Esophagus muscularis mucosa (tissue), 4 donors: ENCODE measurements around the gene SPTSSA. TPM values are rescaled to one million over a fixed set of nuclear protein-coding genes. Genes with fewer than 3 reads are reported as not detected.

Experiments used
- DNase-seq: peaks from one replicate; pipeline ENCODE4 v3.0.0-alpha.2; 2017; ENCODE audit errors: extremely low spot score
- H3K27ac ChIP-seq, 4 donors: fragments of 200-600 bp; sonication (generic); replicated peaks in 1 of 4; 1 replicate in 3 of 4; 2 replicates in 1 of 4; pipeline ENCODE4 v1.5.1; 2016 to 2019; ENCODE audit warnings: mild to moderate bottlenecking in 1 of 4
- H3K27me3 ChIP-seq, 4 donors: fragments of 200-600 bp; sonication (generic); one replicate each; pipeline versions ENCODE4 v1.5.1 to v1.6.0; 2016 to 2019
- H3K36me3 ChIP-seq, 4 donors: fragments of 200-600 bp; sonication (generic); one replicate each; pipeline ENCODE4 v1.5.1; 2016 to 2019
- H3K4me1 ChIP-seq, 4 donors: fragments of 200-600 bp; sonication (generic); one replicate each; pipeline ENCODE4 v1.5.1; 2016 to 2019
- H3K4me3 ChIP-seq, 4 donors: fragments of 200-600 bp; sonication (generic); 1 replicate in 2 of 4; 2 replicates in 2 of 4; pipeline ENCODE4 v1.5.1; 2016 to 2019; ENCODE audit warnings: mild to moderate bottlenecking in 4 of 4, moderate library complexity in 1 of 4
- H3K9me3 ChIP-seq, 4 donors: fragments of 200-600 bp; sonication (generic); 1 replicate in 3 of 4; 2 replicates in 1 of 4; pipeline ENCODE4 v1.5.1; 2016 to 2019
- EP300 ChIP-seq: sonication (generic); formaldehyde crosslinking; IDR thresholded peaks from one replicate; pipeline ENCODE4 v1.6.1; 2017; ENCODE audit warnings: antibody characterized with exemption
- POLR2A ChIP-seq: fragments of 450-650 bp; IDR thresholded peaks from one replicate; pipeline ENCODE4 v1.6.1; 2017; ENCODE audit warnings: antibody characterized with exemption, moderate library complexity, mild to moderate bottlenecking, low read depth
- POLR2AphosphoS5 ChIP-seq, 2 donors: sonication (generic); formaldehyde crosslinking; IDR thresholded peaks; one replicate each; pipeline ENCODE4 v1.6.1; 2017; ENCODE audit warnings: antibody characterized with exemption in 2 of 2
- WGBS: methylation state at CpG from one replicate; pipeline ENCODE4 v1.1.5; 2018; 5-methylcytosine and 5-hydroxymethylcytosine counted together
- intact Hi-C: fragments of 100-400 bp; cut with DNase I; formaldehyde crosslinking; loops from one replicate; pipeline ENCODE4 v1.15.1; 2023
- total RNA-seq, 4 donors: library from RNA; depleted of rRNA; stranded (reverse); fragments of >200 nt; gene quantifications; one replicate each; pipeline versions ENCODE4 v1.1.0 to v1.2.1, GENCODE V29; 2016
- TF ChIP-seq, protein P1 (sequence below), 3 experiments: fragments of 200-600 bp in 2 of 3; fragments of 450-650 bp in 1 of 3; sonication (generic) in 2 of 3; IDR thresholded peaks; one replicate each; pipeline ENCODE4 v1.5.1; 2017 to 2019; ENCODE audit warnings: antibody characterized with exemption in 3 of 3, mild to moderate bottlenecking in 2 of 3, moderate library complexity in 1 of 3

SPTSSA gene
- total RNA-seq, 4 donors from 2014 or later: 21.2 to 26.2 (median 22.1) TPM

DNA sequence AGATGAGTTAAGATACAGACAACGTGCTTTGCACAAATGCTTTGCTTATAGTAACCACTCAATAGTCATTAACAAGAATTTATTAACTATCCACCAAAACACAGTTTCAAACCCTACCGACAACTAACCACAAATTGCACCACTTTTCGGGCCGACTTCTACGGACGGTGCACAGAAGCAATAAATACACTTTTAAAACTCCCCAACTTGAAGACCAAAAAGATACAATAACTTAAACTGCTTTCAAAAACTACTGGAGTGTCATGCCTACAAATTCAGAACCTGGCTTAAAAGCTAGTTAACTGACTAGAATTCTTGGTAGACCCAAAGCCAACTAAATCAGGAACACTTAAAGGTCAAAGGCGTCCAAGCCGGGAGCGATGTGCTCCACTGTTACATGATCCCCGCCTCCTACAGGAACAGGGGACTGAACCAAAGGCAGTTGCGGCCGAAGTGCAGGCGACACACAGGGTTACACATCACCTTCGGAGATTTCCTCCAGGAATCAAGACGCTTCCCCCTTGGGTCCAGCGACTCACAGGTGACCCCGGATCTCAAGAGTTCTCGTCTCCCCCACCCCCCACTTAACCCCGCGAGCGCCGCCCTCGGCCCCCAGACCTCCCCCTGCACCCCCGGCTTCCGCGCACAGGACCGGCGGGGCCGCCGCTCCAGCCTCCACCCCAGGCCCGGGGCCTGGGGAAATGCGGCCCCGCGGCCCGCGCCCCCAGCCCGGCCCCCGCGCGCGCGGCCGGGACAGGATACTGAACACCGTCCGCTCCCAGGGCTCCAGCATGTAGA lies 507 bp downstream of the SPTSSA start:
- Histone ChIP-seq H3K27ac (peak overlapping the region; percentile 89 to 99 (median 97)), H3K9me3 (no peaks in the 10 kb centered on the region), H3K27me3 (no peaks in the 10 kb centered on the region), H3K4me1 (peaks cover 11 to 42% (median 39%) of the 10 kb centered on the region in 4 donors), H3K36me3 (peaks cover 0 to 2% (median under 1%) of the 10 kb centered on the region in 4 donors), H3K4me3 (peak overlapping the region; percentile 58 to 91 (median 80))
- no peak for DNase-seq
- TF ChIP-seq EP300 (no peak), POLR2A (no peak), POLR2AphosphoS5 (IDR thresholded peaks at IDR 0.05) (no peak)
- TF ChIP-seq, protein P1, sequence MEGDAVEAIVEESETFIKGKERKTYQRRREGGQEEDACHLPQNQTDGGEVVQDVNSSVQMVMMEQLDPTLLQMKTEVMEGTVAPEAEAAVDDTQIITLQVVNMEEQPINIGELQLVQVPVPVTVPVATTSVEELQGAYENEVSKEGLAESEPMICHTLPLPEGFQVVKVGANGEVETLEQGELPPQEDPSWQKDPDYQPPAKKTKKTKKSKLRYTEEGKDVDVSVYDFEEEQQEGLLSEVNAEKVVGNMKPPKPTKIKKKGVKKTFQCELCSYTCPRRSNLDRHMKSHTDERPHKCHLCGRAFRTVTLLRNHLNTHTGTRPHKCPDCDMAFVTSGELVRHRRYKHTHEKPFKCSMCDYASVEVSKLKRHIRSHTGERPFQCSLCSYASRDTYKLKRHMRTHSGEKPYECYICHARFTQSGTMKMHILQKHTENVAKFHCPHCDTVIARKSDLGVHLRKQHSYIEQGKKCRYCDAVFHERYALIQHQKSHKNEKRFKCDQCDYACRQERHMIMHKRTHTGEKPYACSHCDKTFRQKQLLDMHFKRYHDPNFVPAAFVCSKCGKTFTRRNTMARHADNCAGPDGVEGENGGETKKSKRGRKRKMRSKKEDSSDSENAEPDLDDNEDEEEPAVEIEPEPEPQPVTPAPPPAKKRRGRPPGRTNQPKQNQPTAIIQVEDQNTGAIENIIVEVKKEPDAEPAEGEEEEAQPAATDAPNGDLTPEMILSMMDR (IDR thresholded peaks at IDR 0.05): no peak
- intact Hi-C loops: loop anchor here (2.0 to 10.0 kb wide), 2 partner anchors 35 to 73 kb away; partner anchors contain the start of gene EAPP
- under 1% methylated on average over 30 of the region's 45 CpGs for WGBS

DNA sequence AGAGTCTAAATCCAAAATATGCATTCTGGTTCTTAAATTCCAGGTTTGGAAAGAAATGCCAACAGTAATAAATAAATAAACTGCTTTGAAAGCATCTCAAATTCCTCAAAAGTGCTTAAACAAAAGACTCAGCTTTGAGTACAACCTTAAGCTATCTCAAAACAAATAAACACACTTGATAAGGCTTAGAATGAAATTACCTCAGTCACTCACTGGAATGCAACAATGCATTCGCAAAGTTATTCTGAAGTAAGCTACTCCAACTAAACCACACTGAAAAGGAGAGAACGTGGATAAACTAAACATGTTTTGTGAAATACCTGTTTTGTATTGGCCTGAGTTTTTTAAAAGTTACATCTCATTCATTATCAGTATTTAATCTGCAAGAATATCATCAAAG lies 1.2 kb downstream of the SPTSSA start:
- WGBS: 35% methylated on average over 2 of the region's 2 CpGs
- no peaks in the 10 kb centered on the region for H3K27me3 ChIP-seq
- intact Hi-C loops: loop anchor here (10.0 kb wide), 1 partner anchor 74 kb away; the partner anchor contains the start of gene EAPP
- DNase-seq: no peak
- TF ChIP-seq POLR2A: no peak
- TF ChIP-seq, protein P1 (IDR thresholded peaks at IDR 0.05): no peak
- no peak for TF ChIP-seq POLR2AphosphoS5 (IDR thresholded peaks at IDR 0.05)
- TF ChIP-seq EP300: no peak
- no peaks in the 10 kb centered on the region for H3K9me3 ChIP-seq
- peaks cover 4 to 9% (median 6%) of the 10 kb centered on the region in 4 donors for H3K36me3 ChIP-seq
- peak overlapping the region; percentile 89 to 99 (median 97) for H3K27ac ChIP-seq
- H3K4me3 ChIP-seq: peak overlapping the region; percentile 58 to 91 (median 80)
- peaks cover 11 to 42% (median 39%) of the 10 kb centered on the region in 4 donors for H3K4me1 ChIP-seq

DNA sequence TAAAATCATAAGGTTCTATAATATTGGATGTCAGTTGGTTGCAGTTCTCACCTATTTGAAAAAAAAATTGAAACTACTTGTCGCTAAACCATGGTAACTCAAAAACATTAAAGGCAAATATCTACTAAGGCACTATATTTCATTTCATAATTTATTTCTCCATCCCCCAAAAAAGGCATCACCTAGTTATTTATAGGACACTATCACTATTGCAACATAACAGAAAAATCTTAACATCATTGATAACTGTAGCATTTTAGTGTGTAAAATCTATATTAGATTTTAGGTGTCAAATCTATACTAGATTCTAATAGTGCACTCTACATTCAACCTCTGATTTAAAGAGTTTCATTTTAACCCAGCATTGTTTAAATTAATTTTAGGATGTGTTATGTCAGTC lies 1.7 kb downstream of the SPTSSA start:
- H3K4me3 ChIP-seq: peak overlapping the region in 2 of 4 donors; percentile 89 to 91
- peaks cover 11 to 39% (median 37%) of the 10 kb centered on the region in 4 donors for H3K4me1 ChIP-seq
- peak overlapping the region in 3 of 4 donors; percentile 95 to 99 (median 99) for H3K27ac ChIP-seq
- intact Hi-C loops: loop anchor here (10.0 kb wide), 1 partner anchor 75 kb away; the partner anchor contains the start of gene EAPP
- no peaks in the 10 kb centered on the region for H3K27me3 ChIP-seq
- H3K36me3 ChIP-seq: peaks cover 8 to 14% (median 11%) of the 10 kb centered on the region in 4 donors
- WGBS: 84% methylated on average over 1 of the region's 1 CpG
- no peaks in the 10 kb centered on the region for H3K9me3 ChIP-seq
- DNase-seq: no peak
- TF ChIP-seq, protein P1 (IDR thresholded peaks at IDR 0.05): no peak
- no peak for TF ChIP-seq EP300
- TF ChIP-seq POLR2AphosphoS5 (IDR thresholded peaks at IDR 0.05): no peak
- no peak for TF ChIP-seq POLR2A

DNA sequence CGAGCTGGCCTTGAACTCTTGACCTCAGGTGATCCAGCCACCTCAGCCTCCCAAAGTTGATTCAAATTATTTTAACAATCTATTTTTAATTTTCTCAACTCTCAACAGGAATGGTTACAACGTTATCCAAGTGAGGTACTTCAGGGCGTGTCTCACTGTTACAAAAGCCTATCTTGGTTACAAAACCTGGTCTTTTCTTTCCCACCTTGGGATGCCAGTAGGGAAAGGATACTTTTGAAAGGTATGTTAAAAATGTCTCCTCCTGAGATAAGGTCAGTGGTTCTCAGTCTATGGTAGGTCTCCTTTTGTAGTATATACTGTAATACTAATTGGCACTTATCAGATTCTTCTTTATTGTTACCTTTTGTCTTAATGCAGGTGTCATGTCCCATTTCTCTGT lies 4.9 kb downstream of the SPTSSA start:
- Histone ChIP-seq H3K4me1 (peaks cover 6 to 34% (median 26%) of the 10 kb centered on the region in 4 donors), H3K36me3 (peaks cover 13 to 25% (median 18%) of the 10 kb centered on the region in 4 donors), H3K9me3 (no peaks in the 10 kb centered on the region), H3K27me3 (no peaks in the 10 kb centered on the region), H3K4me3 (no peak overlapping the region), H3K27ac (no peak overlapping the region)
- 67% methylated on average over 3 of the region's 3 CpGs for WGBS
- no peak for TF ChIP-seq EP300
- TF ChIP-seq POLR2AphosphoS5 (IDR thresholded peaks at IDR 0.05): no peak
- TF ChIP-seq, protein P1 (IDR thresholded peaks at IDR 0.05): no peak
- no peak for TF ChIP-seq POLR2A
- intact Hi-C loops: no loop called here
- DNase-seq: no peak
